ENCODE results near the gene COG8. TPM values are rescaled to one million over a fixed set of nuclear protein-coding genes. Genes with fewer than 3 reads are reported as not detected.

Gene COG8
- total and polyA plus RNA-seq, 2 of the 8 experiments (the other 6 are each of a cell fraction or from before 2014, with no cell fraction given) = 49.1 to 55.6 TPM

DNA sequence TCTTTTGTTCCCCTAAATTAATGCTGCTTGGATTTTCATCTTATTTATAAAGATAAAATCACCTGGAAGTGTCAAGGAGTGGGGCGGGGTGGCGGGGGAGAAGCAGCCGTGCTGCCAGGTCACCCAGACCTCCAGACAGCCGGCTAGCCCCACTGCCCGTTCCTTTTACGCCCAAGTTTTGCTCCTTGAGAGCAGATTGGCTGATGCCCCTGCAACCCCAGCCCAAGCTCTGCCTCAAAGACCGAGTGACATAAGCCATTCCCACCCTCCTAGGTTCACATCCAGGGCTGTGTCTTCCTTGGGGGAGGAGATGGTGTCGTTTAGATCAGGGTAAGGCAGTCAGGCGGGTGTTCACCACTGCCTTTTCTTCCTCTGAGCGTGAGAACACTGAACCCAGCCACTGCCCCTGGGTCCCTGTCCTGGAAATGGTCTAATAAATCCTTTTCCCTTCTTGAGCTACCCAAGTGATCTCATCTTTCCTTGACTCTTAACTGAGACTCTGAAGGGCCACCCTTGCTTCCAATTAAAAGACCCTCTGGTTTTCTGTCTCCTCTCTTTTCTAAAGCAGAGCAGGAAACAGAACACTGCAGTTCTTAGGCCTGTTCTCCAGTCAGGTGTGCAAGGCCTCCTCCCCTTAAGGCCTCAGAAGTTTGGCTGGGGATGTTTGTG is 14.6 kb downstream of the COG8 start:
- no peak overlapping the region for H2BK120ac ChIP-seq (replicated peaks; ENCODE audit: low read depth, low read length)
- no peak overlapping the region for H2BK12ac ChIP-seq (ENCODE audit: low read depth, low read length)
- H3K18ac ChIP-seq (ENCODE audit: extremely low read depth, low read length) = no peak overlapping the region
- peaks cover 6 to 14% (median 10%) of the 10 kb centered on the region in 4 experiments for H3K4me1 ChIP-seq (replicated peaks in 1 of 4; ENCODE audit: control insufficient read depth in 3 of 4, insufficient read depth in 4 of 4, low read length in 3 of 4)
- H2BK5ac ChIP-seq (ENCODE audit: low read depth, low read length) = no peak overlapping the region
- no peaks in the 10 kb centered on the region for H3K9me3 ChIP-seq (ENCODE audit: insufficient read depth in 2 of 2, low read depth in 1 of 2, low read length in 1 of 2)
- no peaks in the 10 kb centered on the region for H3K27me3 ChIP-seq (replicated peaks in 1 of 4; ENCODE audit: control insufficient read depth in 3 of 4, extremely low read depth in 1 of 4, insufficient read depth in 3 of 4, low read length in 3 of 4)
- DNase-seq (ENCODE audit: low read depth in 1 of 2, low spot score in 2 of 2) (no peak), FAIRE-seq (no peak)
- no peak overlapping the region for H3K4me3 ChIP-seq (ENCODE audit: extremely low read depth in 1 of 4, insufficient read depth in 2 of 4, low read depth in 3 of 4, low read length in 4 of 4)
- H4K91ac ChIP-seq (replicated peaks; ENCODE audit: insufficient read length, low read length) = no peak overlapping the region
- peaks cover 21% of the 10 kb centered on the region for H3K79me1 ChIP-seq (ENCODE audit: low read depth, low read length)
- no peak overlapping the region for H3K14ac ChIP-seq (ENCODE audit: insufficient read length)
- TF ChIP-seq CHD1 (IDR thresholded peaks at IDR 0.05; ENCODE audit: low read depth, low read length) (no peak), HDAC6 (IDR thresholded peaks at IDR 0.05; ENCODE audit: low read depth, low read length) (no peak), TAF7 (optimal IDR thresholded peaks at IDR 0.05; ENCODE audit: borderline replicate concordance, low read depth, low read length) (no peak), POLR2AphosphoS5 (IDR thresholded peaks at IDR 0.05; ENCODE audit: low read depth, low read length) (0 out of 2 replicates have a peak, but pooled peaks have one; percentile 30), BACH1 (IDR thresholded peaks at IDR 0.05; ENCODE audit: low read length) (no peak), TCF12 (IDR thresholded peaks at IDR 0.05; ENCODE audit: low read depth, low read length) (no peak), TEAD4 (IDR thresholded peaks at IDR 0.05; ENCODE audit: low read depth, low read length) (no peak), BRCA1 (IDR thresholded peaks at IDR 0.05; ENCODE audit: low read depth, low read length) (no peak), POLR2A (IDR thresholded peaks at IDR 0.05; ENCODE audit: control extremely low read depth in 1 of 2, low read depth in 2 of 2, low read length in 2 of 2) (0 out of 3 replicates have a peak, but pooled peaks of 1 of the 2 experiments have one; percentile 33), RXRA (IDR thresholded peaks at IDR 0.05; ENCODE audit: insufficient read depth, low read depth, low read length) (no peak)
- TF ChIP-seq, protein P1, sequence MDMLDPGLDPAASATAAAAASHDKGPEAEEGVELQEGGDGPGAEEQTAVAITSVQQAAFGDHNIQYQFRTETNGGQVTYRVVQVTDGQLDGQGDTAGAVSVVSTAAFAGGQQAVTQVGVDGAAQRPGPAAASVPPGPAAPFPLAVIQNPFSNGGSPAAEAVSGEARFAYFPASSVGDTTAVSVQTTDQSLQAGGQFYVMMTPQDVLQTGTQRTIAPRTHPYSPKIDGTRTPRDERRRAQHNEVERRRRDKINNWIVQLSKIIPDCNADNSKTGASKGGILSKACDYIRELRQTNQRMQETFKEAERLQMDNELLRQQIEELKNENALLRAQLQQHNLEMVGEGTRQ (IDR thresholded peaks at IDR 0.05; ENCODE audit: low read length) = no peak
- H2BK20ac ChIP-seq (ENCODE audit: low read length) = no peak overlapping the region
- H3K4ac ChIP-seq (replicated peaks; ENCODE audit: insufficient read length, low read depth, low read length) = no peak overlapping the region
- H2BK15ac ChIP-seq (ENCODE audit: low read length) = no peak overlapping the region
- H3K56ac ChIP-seq (replicated peaks; ENCODE audit: insufficient read length, low read depth, low read length) = no peak overlapping the region
- peaks cover 9% of the 10 kb centered on the region; the same call in 1 of the 2 replicates for H3K23me2 ChIP-seq (ENCODE audit: low read depth, low read length)
- ChIA-PET POLR2A (ENCODE audit: partially characterized antibody) (interaction anchor here (24.8 to 29.8 kb wide), 2 partner anchors 4 to 12 kb away, joined by 497 read pairs; partner anchors contain the start of genes COG8, NIP7, PDF and TMED6), CTCF (ENCODE audit: partially characterized antibody) (interaction anchor here (0.6 to 3.4 kb wide), 2 partner anchors 14 to 1115 kb away, joined by 3 to 10 read pairs; partner anchors contain the start of genes COG8 and NIP7)
- H2AK5ac ChIP-seq (ENCODE audit: low read depth, low read length) = no peak overlapping the region
- 89% methylated on average over 10 of the region's 10 CpGs; no CpG with 5 or more reads in 1 of the 2 experiments for WGBS, 2 experiments (ENCODE audit: extremely low coverage in 1 of 2, insufficient coverage in 1 of 2, insufficient read length in 1 of 2, insufficient replicate concordance in 2 of 2, low coverage in 1 of 2, low lambda C conversion rate in 2 of 2, missing lambda C conversion rate in 1 of 2)
- no peak overlapping the region for H3K23ac ChIP-seq (ENCODE audit: insufficient read length)
- no peak overlapping the region for H2AFZ ChIP-seq (ENCODE audit: low read length)
- no peak overlapping the region for H3K4me2 ChIP-seq (ENCODE audit: insufficient read depth in 1 of 2, low read depth in 2 of 2, low read length in 2 of 2)
- no peak overlapping the region; a peak in 1 of 7 replicates for H3K9ac ChIP-seq (replicated peaks in 1 of 4; ENCODE audit: extremely low read depth in 1 of 4, low read depth in 3 of 4, low read length in 3 of 4)
- H4K20me1 ChIP-seq (replicated peaks in 1 of 2; ENCODE audit: control insufficient read depth in 1 of 2, insufficient read depth in 2 of 2, low read length in 2 of 2) = peaks cover 14 to 46% of the 10 kb centered on the region in 2 experiments
- no peak overlapping the region for H3K27ac ChIP-seq (ENCODE audit: low read depth, low read length)
- H3K36me3 ChIP-seq (ENCODE audit: control insufficient read depth in 2 of 4, insufficient read depth in 4 of 4, low read length in 3 of 4) = peaks cover 20 to 86% (median 46%) of the 10 kb centered on the region in 4 experiments
- H4K5ac ChIP-seq (ENCODE audit: insufficient read length, low read depth, low read length) = no peak overlapping the region
- H3K79me2 ChIP-seq (ENCODE audit: control insufficient read depth in 1 of 2, insufficient read depth in 2 of 2, low read length in 2 of 2) = peaks cover 8 to 64% of the 10 kb centered on the region in 2 experiments
- H4K8ac ChIP-seq (ENCODE audit: extremely low read depth, insufficient read depth, low read length) = no peak overlapping the region
